ENCODE measurements around the gene HEY2. TPM values are rescaled to one million over a fixed set of nuclear protein-coding genes. Genes with fewer than 3 reads are reported as not detected.

The HEY2 gene
- total RNA-seq, 4 donors from 2014 or later = 0.41 to 0.79 TPM; not detected in 2

DNA sequence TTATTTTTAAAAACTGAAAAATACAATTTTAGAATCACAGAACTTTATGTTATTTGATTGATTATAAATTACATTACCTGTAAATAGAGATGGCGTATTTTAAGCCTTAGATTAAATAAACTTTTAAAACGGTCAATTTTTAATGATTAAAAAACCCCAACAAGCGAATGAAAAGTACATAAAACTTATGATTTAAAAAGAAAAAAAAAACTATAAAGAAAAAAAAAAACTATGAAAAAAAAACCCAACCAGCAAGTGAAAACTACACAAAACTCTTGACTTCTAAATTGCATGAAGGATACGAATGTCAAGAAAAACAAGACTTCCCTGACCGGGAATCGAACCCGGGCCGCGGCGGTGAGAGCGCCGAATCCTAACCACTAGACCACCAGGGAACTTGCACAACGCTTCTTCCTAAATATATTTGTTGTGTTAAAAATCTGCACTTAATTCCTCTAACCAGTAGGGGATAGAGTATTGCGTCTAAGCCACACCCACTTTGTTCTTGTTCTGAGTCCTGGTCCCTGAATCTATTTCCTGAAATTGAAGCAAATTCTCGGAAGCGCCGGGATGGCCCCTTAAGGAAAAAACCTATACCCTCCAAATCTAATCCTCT is 30.6 kb downstream of the HEY2 start:
- Histone ChIP-seq H3K27me3 (no peaks in the 10 kb centered on the region), H3K36me3 (no peaks in the 10 kb centered on the region), H3K4me3 (peak overlapping the region; percentile 27 to 71 (median 50)), H3K4me1 (peaks cover 0 to 9% (median 6%) of the 10 kb centered on the region in 4 donors), H3K9me3 (no peaks in the 10 kb centered on the region), H3K27ac (peak overlapping the region; percentile 92 to 96 (median 94))
- WGBS, 2 donors (ENCODE audit: low coverage in 1 of 2) = 6 to 11% methylated on average over 17 of the region's 17 CpGs
- in situ Hi-C loops (cut with MboI; ENCODE audit: low pct_ligation_motif_present in 1 of 4, low pct_unique_long_range_greater_than_20kb in 1 of 4, low sequenced_read_pairs in 3 of 4) (loop anchor here (10.0 to 25.0 kb wide), 3 partner anchors 175 to 195 kb away; partner anchors contain the start of gene HINT3 (in 3 of the 4)), intact Hi-C loops (cut with DNase I; ENCODE audit: low total_unique reads) (loop anchor here (10.0 kb wide), 2 partner anchors 175 to 1485 kb away; partner anchors contain the start of genes HINT3 and RNF146)
- TF ChIP-seq POLR2A (IDR thresholded peaks at IDR 0.05) (no peak), EP300 (IDR thresholded peaks at IDR 0.05; ENCODE audit: low read depth) (no peak), POLR2AphosphoS5 (IDR thresholded peaks at IDR 0.05) (peak; percentile 33 to 39 (median 37))
- TF ChIP-seq, protein P1, sequence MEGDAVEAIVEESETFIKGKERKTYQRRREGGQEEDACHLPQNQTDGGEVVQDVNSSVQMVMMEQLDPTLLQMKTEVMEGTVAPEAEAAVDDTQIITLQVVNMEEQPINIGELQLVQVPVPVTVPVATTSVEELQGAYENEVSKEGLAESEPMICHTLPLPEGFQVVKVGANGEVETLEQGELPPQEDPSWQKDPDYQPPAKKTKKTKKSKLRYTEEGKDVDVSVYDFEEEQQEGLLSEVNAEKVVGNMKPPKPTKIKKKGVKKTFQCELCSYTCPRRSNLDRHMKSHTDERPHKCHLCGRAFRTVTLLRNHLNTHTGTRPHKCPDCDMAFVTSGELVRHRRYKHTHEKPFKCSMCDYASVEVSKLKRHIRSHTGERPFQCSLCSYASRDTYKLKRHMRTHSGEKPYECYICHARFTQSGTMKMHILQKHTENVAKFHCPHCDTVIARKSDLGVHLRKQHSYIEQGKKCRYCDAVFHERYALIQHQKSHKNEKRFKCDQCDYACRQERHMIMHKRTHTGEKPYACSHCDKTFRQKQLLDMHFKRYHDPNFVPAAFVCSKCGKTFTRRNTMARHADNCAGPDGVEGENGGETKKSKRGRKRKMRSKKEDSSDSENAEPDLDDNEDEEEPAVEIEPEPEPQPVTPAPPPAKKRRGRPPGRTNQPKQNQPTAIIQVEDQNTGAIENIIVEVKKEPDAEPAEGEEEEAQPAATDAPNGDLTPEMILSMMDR (IDR thresholded peaks at IDR 0.05) = peak; percentile 39 to 81 (median 44)
- DNase-seq = peak; percentile 85

DNA sequence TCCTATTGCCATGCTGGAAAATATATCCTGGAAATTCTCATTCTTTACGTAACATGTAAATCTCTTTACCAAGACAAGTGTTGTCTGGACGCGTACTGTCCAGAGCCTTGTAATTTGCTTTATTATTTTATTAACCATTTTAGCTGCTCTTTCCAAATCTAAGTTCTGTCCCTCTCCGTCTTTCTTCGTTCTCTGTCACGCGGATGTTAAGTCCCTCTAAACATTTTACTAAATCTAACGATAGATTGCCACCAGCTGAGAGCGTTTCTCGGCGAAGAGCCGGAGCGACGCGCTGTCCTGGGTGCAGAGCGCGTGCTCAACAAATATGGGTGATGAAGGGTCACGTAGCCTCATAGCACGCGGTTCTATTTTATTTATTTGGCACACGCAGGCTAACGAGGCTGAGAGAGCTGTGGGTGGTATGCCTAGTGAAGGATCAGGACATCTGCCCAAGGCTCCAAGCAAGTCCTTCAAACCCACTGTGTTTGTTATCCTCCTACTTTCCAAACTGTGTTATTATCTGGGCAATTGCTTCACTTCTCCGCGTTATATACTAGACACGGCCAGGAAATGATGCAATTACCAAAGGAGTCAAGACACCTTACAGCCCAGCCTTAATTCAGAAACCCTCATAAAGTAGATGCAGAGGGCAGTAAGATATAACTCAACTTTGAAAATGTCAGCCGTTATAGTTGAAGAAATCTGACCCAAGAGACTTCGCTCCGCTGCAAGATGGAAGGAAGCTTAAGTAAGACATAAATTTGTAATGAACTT is 31.3 kb downstream of the HEY2 start:
- 0 to 1% methylated on average over 24 to 28 of the region's 28 CpGs for WGBS, 2 donors (ENCODE audit: low coverage in 1 of 2)
- Histone ChIP-seq H3K36me3 (no peaks in the 10 kb centered on the region), H3K27me3 (no peaks in the 10 kb centered on the region), H3K27ac (peak overlapping the region; percentile 92 to 96 (median 94)), H3K9me3 (no peaks in the 10 kb centered on the region), H3K4me1 (peaks cover 0 to 9% (median 6%) of the 10 kb centered on the region in 4 donors), H3K4me3 (peak overlapping the region; percentile 27 to 71 (median 50))
- in situ Hi-C loops (cut with MboI; ENCODE audit: low pct_ligation_motif_present in 1 of 4, low pct_unique_long_range_greater_than_20kb in 1 of 4, low sequenced_read_pairs in 3 of 4) (loop anchor here (10.0 to 25.0 kb wide), 3 partner anchors 174 to 194 kb away; partner anchors contain the start of gene HINT3 (in 3 of the 4)), intact Hi-C loops (cut with DNase I; ENCODE audit: low total_unique reads) (loop anchor here (10.0 kb wide), 2 partner anchors 174 to 1484 kb away; partner anchors contain the start of genes HINT3 and RNF146)
- DNase-seq = peak; percentile 58
- peak; percentile 38 to 74 (median 73) for TF ChIP-seq POLR2AphosphoS5 (IDR thresholded peaks at IDR 0.05)
- TF ChIP-seq EP300 (IDR thresholded peaks at IDR 0.05; ENCODE audit: low read depth) = no peak
- TF ChIP-seq POLR2A (IDR thresholded peaks at IDR 0.05) = peak; percentile 62

GRCh38 chr6:125781314-125781868 is 32.0 kb downstream of the HEY2 start:
- TF ChIP-seq POLR2A (IDR thresholded peaks at IDR 0.05) (no peak), EP300 (IDR thresholded peaks at IDR 0.05; ENCODE audit: low read depth) (no peak), POLR2AphosphoS5 (IDR thresholded peaks at IDR 0.05) (no peak)
- TF ChIP-seq, protein P1 (IDR thresholded peaks at IDR 0.05) = no peak
- in situ Hi-C loops (cut with MboI; ENCODE audit: low pct_ligation_motif_present in 1 of 4, low pct_unique_long_range_greater_than_20kb in 1 of 4, low sequenced_read_pairs in 3 of 4) = loop anchor here (10.0 to 25.0 kb wide), 3 partner anchors 173 to 193 kb away; partner anchors contain the start of gene HINT3 (in 3 of the 4)
- peak overlapping the region; percentile 27 to 71 (median 50) for H3K4me3 ChIP-seq
- H3K9me3 ChIP-seq = no peaks in the 10 kb centered on the region
- H3K27me3 ChIP-seq = no peaks in the 10 kb centered on the region
- intact Hi-C loops (cut with DNase I; ENCODE audit: low total_unique reads) = loop anchor here (10.0 kb wide), 2 partner anchors 173 to 1483 kb away; partner anchors contain the start of genes HINT3 and RNF146
- H3K4me1 ChIP-seq = peaks cover 0 to 9% (median 6%) of the 10 kb centered on the region in 4 donors
- H3K27ac ChIP-seq = peak overlapping the region; percentile 92 to 96 (median 94)
- H3K36me3 ChIP-seq = no peaks in the 10 kb centered on the region
- WGBS, 2 donors (ENCODE audit: low coverage in 1 of 2) = 0% methylated on average over 3 of the region's 3 CpGs
- peak; percentile 37 for DNase-seq

GRCh38 chr6:125784365-125784764 is 34.9 kb downstream of the HEY2 start:
- H3K27me3 ChIP-seq = no peaks in the 10 kb centered on the region
- intact Hi-C loops (cut with DNase I; ENCODE audit: low total_unique reads) (loop anchor here (10.0 kb wide), 2 partner anchors 170 to 1480 kb away; partner anchors contain the start of genes HINT3 and RNF146), in situ Hi-C loops (cut with MboI; ENCODE audit: low pct_ligation_motif_present in 1 of 4, low pct_unique_long_range_greater_than_20kb in 1 of 4, low sequenced_read_pairs in 3 of 4) (loop anchor here (10.0 to 25.0 kb wide), 3 partner anchors 170 to 190 kb away; partner anchors contain the start of gene HINT3 (in 3 of the 4))
- WGBS, 2 donors (ENCODE audit: low coverage in 1 of 2) = 68 to 79% methylated on average over 2 of the region's 2 CpGs
- H3K9me3 ChIP-seq = no peaks in the 10 kb centered on the region
- TF ChIP-seq, protein P1 (IDR thresholded peaks at IDR 0.05) = no peak
- no peak overlapping the region for H3K27ac ChIP-seq
- peaks cover 6 to 17% (median 10%) of the 10 kb centered on the region in 4 donors for H3K4me1 ChIP-seq
- no peak overlapping the region for H3K4me3 ChIP-seq
- H3K36me3 ChIP-seq = no peaks in the 10 kb centered on the region
- DNase-seq = no peak
